ENCODE measurements around the gene TPST1. TPM values are rescaled to one million over a fixed set of nuclear protein-coding genes. Genes with fewer than 3 reads are reported as not detected.

The TPST1 gene
- total RNA-seq, 4 donors from 2014 or later: 21.0 to 97.0 (median 34.8) TPM

- TF ChIP-seq CTCF (IDR thresholded peaks at IDR 0.05): no peak
- no peak for TF ChIP-seq POLR2A (IDR thresholded peaks at IDR 0.05)
- H3K27ac ChIP-seq: no peak overlapping the region
- no peaks in the 10 kb centered on the region for H3K36me3 ChIP-seq
- intact Hi-C loops (cut with DNase I; ENCODE audit: low total_unique reads): no loop called here
- DNase-seq: no peak
- H3K9me3 ChIP-seq: no peaks in the 10 kb centered on the region
- no peaks in the 10 kb centered on the region for H3K27me3 ChIP-seq
- H3K4me3 ChIP-seq: no peak overlapping the region
- H3K4me1 ChIP-seq: peaks cover 0 to 7% of the 10 kb centered on the region in 2 donors
These were observed 74.8 kb downstream of the TPST1 start for GRCh38 chr7:66279912-66280311.

- intact Hi-C loops (cut with DNase I; ENCODE audit: low total_unique reads): no loop called here
- Histone ChIP-seq H3K36me3 (no peaks in the 10 kb centered on the region), H3K4me3 (no peak overlapping the region), H3K4me1 (peaks cover 0 to 7% of the 10 kb centered on the region in 2 donors), H3K27ac (peak overlapping the region; percentile 63 to 71), H3K27me3 (no peaks in the 10 kb centered on the region), H3K9me3 (no peaks in the 10 kb centered on the region)
- no peak for TF ChIP-seq POLR2A (IDR thresholded peaks at IDR 0.05)
- TF ChIP-seq CTCF (IDR thresholded peaks at IDR 0.05): no peak
- DNase-seq: peak; percentile 25 to 46
These were observed 76.8 kb downstream of the TPST1 start for GRCh38 chr7:66281678-66282590.

- Histone ChIP-seq H3K27ac (peak overlapping the region; percentile 63 to 71), H3K36me3 (no peaks in the 10 kb centered on the region), H3K27me3 (no peaks in the 10 kb centered on the region), H3K4me1 (peaks cover 0 to 7% of the 10 kb centered on the region in 2 donors), H3K9me3 (no peaks in the 10 kb centered on the region), H3K4me3 (no peak overlapping the region)
- no peak for DNase-seq
- TF ChIP-seq CTCF (IDR thresholded peaks at IDR 0.05) (no peak), POLR2A (IDR thresholded peaks at IDR 0.05) (no peak)
- intact Hi-C loops (cut with DNase I; ENCODE audit: low total_unique reads): no loop called here
These were observed 77.4 kb downstream of the TPST1 start for GRCh38 chr7:66282591-66282935.

GRCh38 chr7:66283003-66283920 is 78.1 kb downstream of the TPST1 start:
- Histone ChIP-seq H3K36me3 (no peaks in the 10 kb centered on the region), H3K27me3 (no peaks in the 10 kb centered on the region), H3K4me1 (peaks cover 0 to 7% of the 10 kb centered on the region in 2 donors), H3K4me3 (no peak overlapping the region), H3K27ac (peak overlapping the region; percentile 63 to 71), H3K9me3 (no peaks in the 10 kb centered on the region)
- no peak for DNase-seq
- TF ChIP-seq CTCF (IDR thresholded peaks at IDR 0.05) (no peak), POLR2A (IDR thresholded peaks at IDR 0.05) (no peak)
- intact Hi-C loops (cut with DNase I; ENCODE audit: low total_unique reads): no loop called here
